Large intestine (tissue), 3 donors: ENCODE results near the gene TP63. TPM values are rescaled to one million over a fixed set of nuclear protein-coding genes. Genes with fewer than 3 reads are reported as not detected.
A peak's percentile ranks its signal among the peaks of the same experiment; 100 is the strongest.

Experiments
- DNase-seq, 2 donors: peaks; one replicate each; pipeline versions ENCODE4 v3.0.0 to v3.0.0-alpha.2; 2013
- H3K27ac ChIP-seq: one replicate; pipeline ENCODE4 v1.5.1; 2013; ENCODE audit warnings: low read length
- H3K27me3 ChIP-seq: 2 replicates; pipeline ENCODE4 v1.6.1; 2013; ENCODE audit warnings: low read length; ENCODE audit not compliant: control insufficient read depth, insufficient read depth
- H3K36me3 ChIP-seq: 2 replicates; pipeline ENCODE4 v1.6.1; 2013; ENCODE audit warnings: low read length; ENCODE audit not compliant: control insufficient read depth, insufficient read depth
- H3K4me1 ChIP-seq: one replicate; pipeline ENCODE4 v1.6.1; 2013; ENCODE audit warnings: low read length; ENCODE audit not compliant: control insufficient read depth, insufficient read depth
- H3K4me3 ChIP-seq: one replicate; pipeline ENCODE4 v1.5.1; 2013; ENCODE audit warnings: low read length
- H3K9me3 ChIP-seq: one replicate; pipeline ENCODE4 v1.6.1; 2013; ENCODE audit warnings: mild to moderate bottlenecking, low read depth, low read length, moderate library complexity; ENCODE audit not compliant: control insufficient read depth
- WGBS: methylation state at CpG from one replicate; pipeline ENCODE4 v1.1.5; 2013; ENCODE audit warnings: low lambda C conversion rate; ENCODE audit not compliant: insufficient coverage; 5-methylcytosine and 5-hydroxymethylcytosine counted together
- polyA plus RNA-seq: library from polyadenylated mRNA; unstranded; fragments of 120-200 nt; gene quantifications from one replicate; pipeline ENCODE4 v1.2.1, GENCODE V29; 2013

The TP63 gene
- polyA plus RNA-seq, 1 donor, result 0.07 TPM

GRCh38 chr3:189720736-189721417, 89.7 kb downstream of the TP63 start:
- Histone ChIP-seq H3K9me3 (no peaks in the 10 kb centered on the region), H3K4me1 (no peaks in the 10 kb centered on the region), H3K27ac (no peak overlapping the region), H3K27me3 (no peaks in the 10 kb centered on the region), H3K4me3 (no peak overlapping the region), H3K36me3 (no peaks in the 10 kb centered on the region)
- 76% methylated on average over 3 of the region's 5 CpGs for WGBS
- peak in 1 of 2 donors; percentile 4 for DNase-seq

- Histone ChIP-seq H3K9me3 (no peaks in the 10 kb centered on the region), H3K27me3 (no peaks in the 10 kb centered on the region), H3K4me3 (no peak overlapping the region), H3K36me3 (no peaks in the 10 kb centered on the region), H3K4me1 (no peaks in the 10 kb centered on the region), H3K27ac (no peak overlapping the region)
- 58% methylated on average over 4 of the region's 8 CpGs for WGBS
- no peak for DNase-seq
These were observed 90.9 kb downstream of the TP63 start for GRCh38 chr3:189721873-189722665.

- H3K27ac ChIP-seq, result no peak overlapping the region
- H3K9me3 ChIP-seq, result no peaks in the 10 kb centered on the region
- no peak for DNase-seq
- H3K27me3 ChIP-seq, result no peaks in the 10 kb centered on the region
- H3K4me1 ChIP-seq, result no peaks in the 10 kb centered on the region
- H3K4me3 ChIP-seq, result no peak overlapping the region
- no peaks in the 10 kb centered on the region for H3K36me3 ChIP-seq
- no CpG with 5 or more reads among the region's 4 CpGs for WGBS
These were observed 93.2 kb downstream of the TP63 start for GRCh38 chr3:189724356-189724755.

GRCh38 chr3:189726277-189726676, 95.1 kb downstream of the TP63 start:
- no CpG with 5 or more reads among the region's 2 CpGs for WGBS
- Histone ChIP-seq H3K27me3 (no peaks in the 10 kb centered on the region), H3K4me3 (no peak overlapping the region), H3K9me3 (no peaks in the 10 kb centered on the region), H3K36me3 (no peaks in the 10 kb centered on the region), H3K27ac (no peak overlapping the region), H3K4me1 (no peaks in the 10 kb centered on the region)
- DNase-seq, result no peak

GRCh38 chr3:189727158-189727557, 96.0 kb downstream of the TP63 start:
- Histone ChIP-seq H3K4me1 (no peaks in the 10 kb centered on the region), H3K27me3 (no peaks in the 10 kb centered on the region), H3K4me3 (no peak overlapping the region), H3K9me3 (no peaks in the 10 kb centered on the region), H3K36me3 (no peaks in the 10 kb centered on the region), H3K27ac (no peak overlapping the region)
- WGBS, result 88% methylated on average over 1 of the region's 1 CpG
- DNase-seq, result no peak

- Histone ChIP-seq H3K4me1 (no peaks in the 10 kb centered on the region), H3K36me3 (no peaks in the 10 kb centered on the region), H3K4me3 (no peak overlapping the region), H3K27ac (no peak overlapping the region), H3K9me3 (no peaks in the 10 kb centered on the region), H3K27me3 (no peaks in the 10 kb centered on the region)
- 89% methylated on average over 3 of the region's 4 CpGs for WGBS
- DNase-seq, result no peak
These were observed 96.7 kb downstream of the TP63 start for GRCh38 chr3:189727898-189728297.

GRCh38 chr3:189728915-189729314, 97.7 kb downstream of the TP63 start:
- H3K27me3 ChIP-seq, result no peaks in the 10 kb centered on the region
- no peak overlapping the region for H3K4me3 ChIP-seq
- H3K4me1 ChIP-seq, result no peaks in the 10 kb centered on the region
- WGBS, result 83% methylated on average over 1 of the region's 1 CpG
- no peak for DNase-seq
- no peak overlapping the region for H3K27ac ChIP-seq
- no peaks in the 10 kb centered on the region for H3K36me3 ChIP-seq
- no peaks in the 10 kb centered on the region for H3K9me3 ChIP-seq

GRCh38 chr3:189734061-189734460, 102.9 kb downstream of the TP63 start:
- WGBS, result no CpG with 5 or more reads among the region's 6 CpGs
- no peak overlapping the region for H3K4me3 ChIP-seq

GRCh38 chr3:189735913-189736312, 104.7 kb downstream of the TP63 start:
- no peak overlapping the region for H3K4me3 ChIP-seq

More at GRCh38 chr3:189734061-189734460, 102.9 kb downstream of the TP63 start:
- Histone ChIP-seq H3K27ac (no peak overlapping the region), H3K27me3 (no peaks in the 10 kb centered on the region), H3K4me1 (no peaks in the 10 kb centered on the region), H3K9me3 (no peaks in the 10 kb centered on the region), H3K36me3 (no peaks in the 10 kb centered on the region)
- DNase-seq, result no peak

GRCh38 chr3:189737071-189737470, 105.9 kb downstream of the TP63 start:
- Histone ChIP-seq H3K27me3 (no peaks in the 10 kb centered on the region), H3K4me1 (no peaks in the 10 kb centered on the region), H3K27ac (no peak overlapping the region), H3K4me3 (no peak overlapping the region), H3K9me3 (no peaks in the 10 kb centered on the region), H3K36me3 (no peaks in the 10 kb centered on the region)
- DNase-seq, result no peak
- WGBS, result 100% methylated on average over 1 of the region's 2 CpGs

More at GRCh38 chr3:189735913-189736312, 104.7 kb downstream of the TP63 start:
- DNase-seq, result no peak
- Histone ChIP-seq H3K27me3 (no peaks in the 10 kb centered on the region), H3K9me3 (no peaks in the 10 kb centered on the region), H3K36me3 (no peaks in the 10 kb centered on the region), H3K27ac (no peak overlapping the region), H3K4me1 (no peaks in the 10 kb centered on the region)
